ENCODE data around the gene PCDHGB7.

DNA sequence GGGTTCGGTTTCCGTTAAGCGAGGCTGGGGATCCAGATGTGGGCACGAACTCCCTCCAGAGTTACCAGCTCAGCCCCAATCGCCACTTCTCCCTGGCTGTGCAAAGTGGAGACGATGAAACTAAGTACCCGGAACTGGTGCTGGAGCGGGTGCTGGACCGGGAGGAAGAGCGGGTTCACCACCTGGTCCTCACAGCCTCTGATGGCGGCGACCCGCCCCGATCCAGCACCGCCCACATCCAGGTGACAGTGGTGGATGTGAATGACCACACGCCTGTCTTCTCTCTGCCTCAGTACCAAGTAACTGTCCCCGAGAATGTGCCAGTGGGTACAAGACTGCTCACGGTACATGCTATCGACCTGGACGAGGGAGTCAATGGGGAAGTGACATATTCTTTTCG lies 34.1 kb upstream of the PCDHGB7 start:
- TF ChIP-seq, protein P1, sequence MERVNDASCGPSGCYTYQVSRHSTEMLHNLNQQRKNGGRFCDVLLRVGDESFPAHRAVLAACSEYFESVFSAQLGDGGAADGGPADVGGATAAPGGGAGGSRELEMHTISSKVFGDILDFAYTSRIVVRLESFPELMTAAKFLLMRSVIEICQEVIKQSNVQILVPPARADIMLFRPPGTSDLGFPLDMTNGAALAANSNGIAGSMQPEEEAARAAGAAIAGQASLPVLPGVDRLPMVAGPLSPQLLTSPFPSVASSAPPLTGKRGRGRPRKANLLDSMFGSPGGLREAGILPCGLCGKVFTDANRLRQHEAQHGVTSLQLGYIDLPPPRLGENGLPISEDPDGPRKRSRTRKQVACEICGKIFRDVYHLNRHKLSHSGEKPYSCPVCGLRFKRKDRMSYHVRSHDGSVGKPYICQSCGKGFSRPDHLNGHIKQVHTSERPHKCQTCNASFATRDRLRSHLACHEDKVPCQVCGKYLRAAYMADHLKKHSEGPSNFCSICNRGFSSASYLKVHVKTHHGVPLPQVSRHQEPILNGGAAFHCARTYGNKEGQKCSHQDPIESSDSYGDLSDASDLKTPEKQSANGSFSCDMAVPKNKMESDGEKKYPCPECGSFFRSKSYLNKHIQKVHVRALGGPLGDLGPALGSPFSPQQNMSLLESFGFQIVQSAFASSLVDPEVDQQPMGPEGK (CRISPR knock-in tag; IDR thresholded peaks at IDR 0.05; ENCODE audit: borderline replicate concordance): no peak
- TF ChIP-seq ISL1 (CRISPR knock-in tag; IDR thresholded peaks at IDR 0.05) (no peak), TOX (CRISPR knock-in tag; IDR thresholded peaks at IDR 0.05; ENCODE audit: borderline replicate concordance) (no peak)
